ENCODE results near the gene BCO2. TPM values are rescaled to one million over a fixed set of nuclear protein-coding genes. Genes with fewer than 3 reads are reported as not detected.

BCO2 gene
- total RNA-seq, 4 donors from 2014 or later: 2.9 to 5.8 (median 4.2) TPM

DNA sequence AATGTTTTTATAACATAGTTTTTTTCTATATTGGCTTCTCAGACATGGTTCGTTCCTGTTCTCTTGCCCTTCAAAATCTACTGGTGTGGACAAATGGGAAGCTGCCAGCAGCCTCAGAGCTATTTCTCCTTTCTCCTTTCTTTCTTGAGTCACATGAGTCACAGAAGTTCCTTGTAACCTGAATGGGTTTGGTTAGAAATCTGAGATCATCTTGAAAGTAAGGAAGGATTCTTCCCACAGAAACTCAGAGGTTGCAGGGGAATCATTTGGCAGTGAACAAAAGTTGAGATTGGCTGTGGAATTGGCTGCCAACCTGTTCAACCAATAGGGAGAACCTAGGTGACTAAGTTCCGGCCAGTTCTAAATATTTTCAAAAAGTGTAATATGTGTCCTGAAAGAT, 72.9 kb downstream of the BCO2 start:
- DNase-seq (no peak), ATAC-seq (no peak)
- Histone ChIP-seq H3K36me3 (no peaks in the 10 kb centered on the region), H3K27ac (no peak overlapping the region), H3K9me3 (no peaks in the 10 kb centered on the region), H3K4me1 (peaks cover 0 to 9% of the 10 kb centered on the region in 2 donors), H3K27me3 (no peaks in the 10 kb centered on the region), H3K4me3 (no peak overlapping the region)
- intact Hi-C loops (cut with DNase I; ENCODE audit: low total_unique reads) (no loop called here), in situ Hi-C loops (cut with MboI; ENCODE audit: low sequenced_read_pairs in 4 of 4) (no loop called here)
- no peak for TF ChIP-seq POLR2A (IDR thresholded peaks at IDR 0.05)
- TF ChIP-seq, protein P1, sequence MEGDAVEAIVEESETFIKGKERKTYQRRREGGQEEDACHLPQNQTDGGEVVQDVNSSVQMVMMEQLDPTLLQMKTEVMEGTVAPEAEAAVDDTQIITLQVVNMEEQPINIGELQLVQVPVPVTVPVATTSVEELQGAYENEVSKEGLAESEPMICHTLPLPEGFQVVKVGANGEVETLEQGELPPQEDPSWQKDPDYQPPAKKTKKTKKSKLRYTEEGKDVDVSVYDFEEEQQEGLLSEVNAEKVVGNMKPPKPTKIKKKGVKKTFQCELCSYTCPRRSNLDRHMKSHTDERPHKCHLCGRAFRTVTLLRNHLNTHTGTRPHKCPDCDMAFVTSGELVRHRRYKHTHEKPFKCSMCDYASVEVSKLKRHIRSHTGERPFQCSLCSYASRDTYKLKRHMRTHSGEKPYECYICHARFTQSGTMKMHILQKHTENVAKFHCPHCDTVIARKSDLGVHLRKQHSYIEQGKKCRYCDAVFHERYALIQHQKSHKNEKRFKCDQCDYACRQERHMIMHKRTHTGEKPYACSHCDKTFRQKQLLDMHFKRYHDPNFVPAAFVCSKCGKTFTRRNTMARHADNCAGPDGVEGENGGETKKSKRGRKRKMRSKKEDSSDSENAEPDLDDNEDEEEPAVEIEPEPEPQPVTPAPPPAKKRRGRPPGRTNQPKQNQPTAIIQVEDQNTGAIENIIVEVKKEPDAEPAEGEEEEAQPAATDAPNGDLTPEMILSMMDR (IDR thresholded peaks at IDR 0.05 in 4 of 5, conservative IDR thresholded peaks at IDR 0.05 in 1 of 5): no peak

DNA sequence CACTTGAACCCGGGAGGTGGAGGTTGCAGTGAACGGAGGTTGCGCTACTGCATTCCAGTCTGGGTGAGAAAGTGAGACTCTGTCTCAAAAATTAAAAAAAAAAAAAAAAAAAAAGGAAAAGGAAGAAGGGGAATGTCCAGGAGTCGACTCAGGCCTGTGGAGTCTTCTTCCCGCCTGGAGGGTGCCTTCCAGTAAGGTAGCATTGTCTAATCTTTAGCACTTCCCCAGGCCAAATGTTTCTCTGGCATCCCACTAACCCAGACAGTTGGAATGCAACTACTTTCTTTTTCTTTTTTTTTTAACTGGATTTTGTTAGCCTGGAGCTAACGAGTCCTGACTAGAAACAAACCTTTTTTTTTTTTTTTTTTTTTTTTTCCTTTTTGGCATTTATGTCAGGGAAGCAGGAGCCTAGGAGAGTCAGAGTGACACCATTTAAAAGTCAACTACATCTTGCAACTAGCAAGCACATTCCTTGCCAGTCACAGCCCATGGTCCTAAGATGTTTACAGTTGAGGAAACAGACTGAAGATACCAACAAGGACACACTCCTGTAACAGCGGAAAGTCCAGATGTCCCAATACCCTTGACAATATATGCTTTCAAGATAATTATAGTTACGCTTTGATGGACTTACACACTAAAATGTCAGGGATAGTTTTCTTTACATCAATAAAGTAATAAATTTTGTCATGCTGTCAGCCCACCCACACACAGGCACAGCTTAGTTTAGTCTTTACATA, 74.7 kb downstream of the BCO2 start:
- DNase-seq (no peak), ATAC-seq (no peak)
- no peaks in the 10 kb centered on the region for H3K27me3 ChIP-seq
- H3K9me3 ChIP-seq: no peaks in the 10 kb centered on the region
- H3K36me3 ChIP-seq: no peaks in the 10 kb centered on the region
- no peak for TF ChIP-seq POLR2A (IDR thresholded peaks at IDR 0.05)
- TF ChIP-seq, protein P1 (IDR thresholded peaks at IDR 0.05 in 4 of 5, conservative IDR thresholded peaks at IDR 0.05 in 1 of 5): no peak
- H3K4me3 ChIP-seq: no peak overlapping the region
- in situ Hi-C loops (cut with MboI; ENCODE audit: low sequenced_read_pairs in 4 of 4) (no loop called here), intact Hi-C loops (cut with DNase I; ENCODE audit: low total_unique reads) (no loop called here)
- H3K4me1 ChIP-seq: peaks cover 0 to 9% of the 10 kb centered on the region in 2 donors
- H3K27ac ChIP-seq: no peak overlapping the region

DNA sequence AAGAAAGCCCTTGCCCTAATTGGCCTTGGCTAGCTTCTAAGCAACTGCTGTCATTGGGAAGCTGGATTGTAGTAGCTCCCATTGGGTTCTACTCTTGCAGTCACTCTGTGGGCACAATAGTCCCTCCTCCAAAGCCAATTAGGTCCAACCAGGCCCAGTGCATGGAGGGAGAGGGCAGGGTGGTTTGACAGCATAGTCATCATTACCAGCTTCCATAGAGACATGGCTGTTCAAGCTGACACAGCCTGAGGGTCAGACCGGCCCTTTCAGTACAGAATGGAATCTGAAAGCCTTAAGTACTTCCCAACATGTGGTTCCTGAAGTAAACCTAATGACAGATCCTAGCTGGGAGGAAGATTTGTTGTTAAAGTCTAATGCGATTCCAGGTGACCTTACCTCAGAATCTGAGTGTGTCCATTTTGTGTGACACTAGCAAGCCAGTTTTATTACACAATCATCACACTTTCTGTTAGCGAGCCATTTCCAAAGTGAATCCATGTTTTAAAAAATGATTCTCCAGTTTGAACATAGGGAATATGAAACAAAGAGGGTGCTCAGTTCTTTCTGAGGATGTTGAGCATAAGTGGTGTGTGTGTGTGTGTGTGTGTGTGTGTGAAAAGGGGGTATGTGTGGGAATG, 78.4 kb downstream of the BCO2 start:
- no peak for TF ChIP-seq POLR2A (IDR thresholded peaks at IDR 0.05)
- TF ChIP-seq, protein P1 (IDR thresholded peaks at IDR 0.05 in 4 of 5, conservative IDR thresholded peaks at IDR 0.05 in 1 of 5): no peak
- in situ Hi-C loops (cut with MboI; ENCODE audit: low sequenced_read_pairs in 4 of 4) (no loop called here), intact Hi-C loops (cut with DNase I; ENCODE audit: low total_unique reads) (no loop called here)
- Histone ChIP-seq H3K9me3 (no peaks in the 10 kb centered on the region), H3K4me3 (no peak overlapping the region), H3K36me3 (no peaks in the 10 kb centered on the region), H3K27ac (no peak overlapping the region), H3K27me3 (no peaks in the 10 kb centered on the region), H3K4me1 (no peaks in the 10 kb centered on the region)
- no peak for ATAC-seq
- no peak for DNase-seq

DNA sequence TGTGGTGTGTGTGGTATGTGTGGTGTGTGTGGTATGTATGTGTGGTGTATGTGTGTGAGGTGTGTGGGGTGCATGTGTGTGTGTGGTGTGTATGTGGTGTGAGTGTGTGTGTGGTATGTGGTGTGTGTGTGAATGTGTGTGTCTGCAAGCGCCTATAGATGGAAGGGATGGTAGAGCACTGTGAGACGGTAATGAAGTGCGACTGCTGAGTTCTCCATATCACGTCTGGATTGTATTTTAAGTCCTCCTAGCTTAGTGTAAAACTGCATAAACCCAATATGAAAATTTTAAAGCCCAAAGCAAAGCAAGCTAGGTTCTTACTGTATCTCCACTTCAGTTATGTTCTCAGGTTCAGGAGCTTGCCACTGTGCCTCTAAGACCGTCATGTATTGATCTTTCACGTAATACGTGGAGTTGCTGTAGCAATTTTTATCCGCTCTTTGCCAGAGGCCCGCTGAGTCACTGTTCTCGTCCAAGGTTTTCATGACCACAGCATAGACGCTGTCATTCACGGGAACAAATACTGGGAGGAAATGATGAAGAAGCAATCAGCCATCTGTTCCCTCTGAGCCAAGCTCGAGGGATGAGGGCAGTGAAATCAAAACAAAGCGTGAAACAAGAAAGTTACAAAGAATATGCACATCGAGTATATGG, 79.9 kb downstream of the BCO2 start:
- H3K36me3 ChIP-seq: no peaks in the 10 kb centered on the region
- H3K4me3 ChIP-seq: no peak overlapping the region
- H3K9me3 ChIP-seq: no peaks in the 10 kb centered on the region
- intact Hi-C loops (cut with DNase I; ENCODE audit: low total_unique reads) (no loop called here), in situ Hi-C loops (cut with MboI; ENCODE audit: low sequenced_read_pairs in 4 of 4) (no loop called here)
- peak in 1 of 2 donors; percentile 52 for ATAC-seq
- H3K4me1 ChIP-seq: no peaks in the 10 kb centered on the region
- TF ChIP-seq POLR2A (IDR thresholded peaks at IDR 0.05): no peak
- TF ChIP-seq, protein P1 (IDR thresholded peaks at IDR 0.05 in 4 of 5, conservative IDR thresholded peaks at IDR 0.05 in 1 of 5): no peak
- DNase-seq: no peak
- no peaks in the 10 kb centered on the region for H3K27me3 ChIP-seq
- H3K27ac ChIP-seq: no peak overlapping the region
